Central memory CD8-positive, alpha-beta T cell (primary cell): Measurements from ENCODE around the gene MS4A6E.
"Not testable (repeated sequence)": the region's sequence is repeated elsewhere in the genome, so short reads cannot be mapped to it uniquely, and the experiment has no call there.

Source experiments
- ATAC-seq: fragments of 150-1000 bp; cut with Tn5 transposase; replicated peaks from 2 replicates; pipeline ENCODE4 v1.10.0; 2022; ENCODE audit warnings: mild to moderate bottlenecking, moderate FRiP score, moderate number of reproducible peaks; ENCODE audit not compliant: poor library complexity, severe bottlenecking; ENCODE audit errors: extremely low read depth
- DNase-seq, 2 donors: peaks; one replicate each; pipeline ENCODE4 v3.0.0; 2021; ENCODE audit warnings: low spot score in 2 of 2
- H3K27ac Mint-ChIP-seq: one replicate; pipeline ENCODE4 v1.8.0; 2022; ENCODE audit warnings: low read depth, mild to moderate bottlenecking, moderate library complexity, mixed read lengths
- H3K27me3 Mint-ChIP-seq: one replicate; pipeline ENCODE4 v1.8.0; 2022; ENCODE audit warnings: mixed read lengths
- H3K36me3 Mint-ChIP-seq: one replicate; pipeline ENCODE4 v1.8.0; 2022; ENCODE audit warnings: mild to moderate bottlenecking, moderate library complexity, mixed read lengths; ENCODE audit not compliant: insufficient read depth
- H3K4me1 Mint-ChIP-seq: one replicate; pipeline ENCODE4 v1.8.0; 2022; ENCODE audit warnings: mixed read lengths
- H3K4me3 Mint-ChIP-seq: one replicate; pipeline ENCODE4 v1.8.0; 2022; ENCODE audit warnings: mild to moderate bottlenecking, moderate library complexity, mixed read lengths
- H3K9me3 Mint-ChIP-seq: one replicate; pipeline ENCODE4 v1.8.0; 2022; ENCODE audit warnings: mixed read lengths

The MS4A6E gene, protein sequence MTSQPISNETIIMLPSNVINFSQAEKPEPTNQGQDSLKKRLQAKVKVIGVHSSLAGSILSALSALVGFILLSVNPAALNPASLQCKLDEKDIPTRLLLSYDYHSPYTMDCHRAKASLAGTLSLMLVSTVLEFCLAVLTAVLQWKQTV

DNA sequence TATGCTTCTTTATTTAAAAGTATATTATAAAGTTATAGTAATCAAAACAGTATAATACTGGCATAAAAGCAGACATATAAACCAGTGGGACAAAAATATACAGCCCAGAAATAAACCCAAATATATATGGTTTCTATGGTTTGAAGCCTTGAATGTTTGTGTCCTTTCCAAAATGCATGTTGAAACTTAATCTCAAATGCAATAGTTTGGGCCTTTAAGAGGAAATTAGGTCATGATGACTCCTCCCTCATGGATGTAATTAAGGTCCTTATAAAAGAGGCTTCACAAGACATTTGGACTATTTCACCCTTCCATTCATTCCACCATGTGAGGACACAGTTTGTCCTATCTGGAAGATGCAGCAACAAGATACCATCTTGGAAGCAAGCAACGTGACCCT is at the start of gene MS4A6E:
Gene MS4A6E (plus strand): TSS at position 301 of the 400 bp plus-strand sequence. CDS start 7,641 bp downstream, outside the sequence.
- Mint-ChIP-seq H3K9me3 (no peaks in the 10 kb centered on the region), H3K4me3 (no peak within 1 kb of the TSS), H3K27me3 (peaks cover 32% of the 10 kb centered on the region), H3K4me1 (no peaks in the 10 kb centered on the region), H3K36me3 (no peaks in the 10 kb centered on the region), H3K27ac (no peak within 1 kb of the TSS)
- ATAC-seq (no peak), DNase-seq (no peak)

- Mint-ChIP-seq H3K36me3 (no peaks in the 10 kb centered on the region), H3K4me1 (no peaks in the 10 kb centered on the region), H3K4me3 (no peak within 1 kb of the TSS), H3K27me3 (peaks cover 28% of the 10 kb centered on the region), H3K9me3 (no peaks in the 10 kb centered on the region), H3K27ac (no peak within 1 kb of the TSS)
- DNase-seq (no peak), ATAC-seq (no peak)
Observed at GRCh38 chr11:60280412-60280811, 46.6 kb upstream of the MS4A6E start, which contains the start of gene MS4A4A. TSS of gene MS4A4A (plus strand) at chr11:60280666. CDS start at chr11:60280676, 10 bp downstream.

DNA sequence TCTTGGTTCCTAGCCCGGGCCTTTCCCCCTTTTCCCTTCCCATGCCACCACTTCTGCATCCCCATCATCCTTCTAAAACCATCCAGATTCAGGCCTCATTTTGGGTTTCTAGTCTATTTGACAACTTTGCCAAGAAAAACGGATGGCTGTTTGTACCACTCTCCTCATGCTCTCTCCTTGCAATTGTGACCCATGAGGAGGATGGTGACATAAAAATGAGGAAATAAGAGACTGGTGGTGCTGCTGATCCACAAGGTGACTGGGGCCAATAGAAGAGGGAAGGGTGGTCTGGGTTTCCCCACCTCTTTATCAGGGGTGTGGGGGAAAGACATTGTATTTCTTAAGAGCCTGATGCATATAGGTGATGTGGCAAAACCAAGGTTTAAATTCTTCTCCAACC is 45.6 kb upstream of the MS4A6E start:
- peaks cover 38% of the 10 kb centered on the region for H3K27me3 Mint-ChIP-seq
- no peaks in the 10 kb centered on the region for H3K9me3 Mint-ChIP-seq
- DNase-seq (no peak), ATAC-seq (no peak)
- no peak overlapping the region for H3K4me3 Mint-ChIP-seq
- H3K4me1 Mint-ChIP-seq: no peaks in the 10 kb centered on the region
- no peak overlapping the region for H3K27ac Mint-ChIP-seq
- no peaks in the 10 kb centered on the region for H3K36me3 Mint-ChIP-seq

DNA sequence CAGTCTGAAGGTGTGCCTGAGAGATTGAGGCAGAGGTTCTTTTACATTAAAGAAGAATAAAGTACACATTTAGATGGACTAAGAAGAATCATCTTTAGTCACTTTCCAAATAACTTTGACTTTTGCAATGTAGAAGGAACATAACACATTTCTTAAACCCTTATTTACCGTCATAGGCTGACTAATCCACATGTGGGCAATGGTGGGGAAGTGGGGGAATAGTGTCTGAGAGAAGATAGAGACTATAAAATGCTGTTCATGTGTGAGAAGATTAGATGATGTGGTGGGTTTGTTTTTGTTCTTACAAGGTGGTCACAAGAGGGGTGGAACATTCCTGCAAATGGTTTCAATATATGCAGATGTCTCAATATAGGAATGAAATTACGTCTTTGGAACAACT is 44.8 kb upstream of the MS4A6E start:
- DNase-seq (no peak), ATAC-seq (no peak)
- H3K27me3 Mint-ChIP-seq: peaks cover 38% of the 10 kb centered on the region

DNA sequence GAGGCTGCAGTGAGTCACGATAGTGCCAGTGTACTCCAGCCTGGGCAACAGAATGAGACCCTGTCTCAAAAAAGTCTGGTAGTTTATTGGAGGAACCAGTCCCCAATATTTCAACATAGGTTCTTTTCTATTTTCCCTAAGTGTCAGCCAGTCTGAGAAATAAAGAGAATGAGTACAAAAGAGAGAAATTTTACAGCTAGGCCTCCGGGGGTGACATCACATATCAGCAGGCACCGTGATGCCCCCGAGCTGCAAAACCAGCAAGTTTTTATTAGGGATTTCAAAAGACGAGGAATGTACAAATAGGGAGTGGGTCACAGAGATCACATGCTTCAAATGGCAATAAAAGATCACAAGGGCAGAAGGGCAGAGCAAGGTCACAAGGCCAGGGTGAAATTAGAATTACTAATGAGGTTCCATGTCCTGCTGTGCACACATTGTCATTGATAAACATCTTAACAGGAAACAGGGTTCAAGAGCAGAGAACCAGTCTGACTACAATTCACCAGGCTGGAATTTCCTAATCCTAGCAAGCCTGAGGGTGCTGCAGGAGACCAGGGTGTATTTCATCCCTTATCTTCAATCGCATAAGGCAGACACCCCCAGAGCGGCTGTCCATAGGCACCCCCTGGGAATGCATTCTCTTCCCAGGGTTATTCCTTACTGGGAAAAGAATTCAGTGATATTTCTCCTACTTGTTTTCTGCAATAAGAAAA is 41.5 kb upstream of the MS4A6E start:
- H3K27ac Mint-ChIP-seq, H3K4me1 Mint-ChIP-seq, H3K9me3 Mint-ChIP-seq, H3K4me3 Mint-ChIP-seq, ATAC-seq, H3K36me3 Mint-ChIP-seq, DNase-seq: not testable (repeated sequence)
- peaks cover 61% of the 10 kb centered on the region for H3K27me3 Mint-ChIP-seq

More for the DNA sequence above, 44.8 kb upstream of the MS4A6E start:
- Mint-ChIP-seq H3K9me3 (no peaks in the 10 kb centered on the region), H3K27ac (no peak overlapping the region), H3K4me1 (no peaks in the 10 kb centered on the region), H3K4me3 (no peak overlapping the region), H3K36me3 (no peaks in the 10 kb centered on the region)

- DNase-seq: no peak
- no peak for ATAC-seq
- Mint-ChIP-seq H3K9me3 (no peaks in the 10 kb centered on the region), H3K36me3 (no peaks in the 10 kb centered on the region), H3K4me3 (no peak overlapping the region), H3K27me3 (peaks cover 55% of the 10 kb centered on the region), H3K4me1 (no peaks in the 10 kb centered on the region), H3K27ac (no peak overlapping the region)
Observed at GRCh38 chr11:60288531-60288930, 38.5 kb upstream of the MS4A6E start.

DNA sequence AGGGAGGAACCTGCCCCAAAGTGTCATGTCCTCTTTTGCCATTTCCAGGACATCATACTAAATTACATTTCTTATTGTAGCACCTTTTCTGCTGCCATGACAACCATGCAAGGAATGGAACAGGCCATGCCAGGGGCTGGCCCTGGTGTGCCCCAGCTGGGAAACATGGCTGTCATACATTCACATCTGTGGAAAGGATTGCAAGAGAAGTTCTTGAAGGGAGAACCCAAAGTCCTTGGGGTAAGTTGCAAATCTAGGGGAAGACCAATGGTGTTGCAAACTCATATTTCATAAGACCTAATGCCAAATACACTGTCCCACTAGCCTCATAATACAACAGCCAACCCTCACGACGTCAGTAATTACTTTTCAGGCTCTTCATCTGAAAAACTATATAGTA is 34.9 kb upstream of the MS4A6E start:
- H3K27ac Mint-ChIP-seq: no peak overlapping the region
- DNase-seq: no peak
- peaks cover 56% of the 10 kb centered on the region for H3K27me3 Mint-ChIP-seq
- H3K4me3 Mint-ChIP-seq: no peak overlapping the region
- H3K36me3 Mint-ChIP-seq: no peaks in the 10 kb centered on the region
- no peaks in the 10 kb centered on the region for H3K9me3 Mint-ChIP-seq
- no peak for ATAC-seq
- no peaks in the 10 kb centered on the region for H3K4me1 Mint-ChIP-seq

DNA sequence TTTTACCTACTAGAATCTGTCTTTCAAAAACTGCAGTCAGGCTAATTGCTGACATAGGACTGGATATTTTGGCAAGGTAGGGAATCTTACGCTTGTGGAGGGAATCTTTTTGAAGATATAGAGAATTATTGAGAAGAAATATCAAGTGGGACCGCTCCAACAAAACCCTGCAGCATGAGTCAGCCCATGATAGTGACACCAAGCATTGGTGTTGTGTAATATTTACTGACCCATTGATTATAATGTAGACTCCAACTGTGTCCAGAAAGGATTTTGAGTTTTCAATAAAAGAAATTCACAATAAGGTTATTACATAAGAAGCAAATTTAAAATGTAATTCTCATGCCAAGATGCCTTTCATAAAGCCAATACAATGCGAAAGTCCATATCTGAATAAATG is 25.9 kb upstream of the MS4A6E start:
- H3K4me1 Mint-ChIP-seq: no peaks in the 10 kb centered on the region

DNA sequence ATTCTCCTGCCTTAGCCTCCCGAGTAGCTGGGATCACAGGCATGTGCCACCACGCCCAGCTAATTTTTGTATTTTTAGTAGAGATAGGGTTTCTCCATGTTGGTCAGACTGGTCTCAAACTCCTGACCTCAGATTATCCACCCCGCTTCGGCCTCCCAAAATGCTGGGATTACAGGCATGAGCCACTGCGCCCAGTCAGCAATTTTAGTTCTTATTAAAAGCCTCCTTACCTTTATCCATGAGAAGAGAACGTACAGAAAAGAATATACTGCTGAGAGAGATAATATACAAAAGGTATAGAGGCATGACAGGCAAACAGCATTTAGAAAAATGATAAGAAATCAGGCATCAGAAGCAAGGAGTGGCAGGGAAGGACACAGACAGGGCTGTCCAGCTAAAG is 25.2 kb upstream of the MS4A6E start:
- H3K9me3 Mint-ChIP-seq, H3K27ac Mint-ChIP-seq, DNase-seq, H3K36me3 Mint-ChIP-seq, ATAC-seq, H3K4me1 Mint-ChIP-seq, H3K4me3 Mint-ChIP-seq: not testable (repeated sequence)
- H3K27me3 Mint-ChIP-seq: peaks cover 55% of the 10 kb centered on the region

More for the DNA sequence above, 25.9 kb upstream of the MS4A6E start:
- ATAC-seq: no peak
- H3K9me3 Mint-ChIP-seq: no peaks in the 10 kb centered on the region
- H3K27me3 Mint-ChIP-seq: peaks cover 55% of the 10 kb centered on the region
- no peak overlapping the region for H3K4me3 Mint-ChIP-seq
- DNase-seq: no peak
- H3K36me3 Mint-ChIP-seq: no peaks in the 10 kb centered on the region
- H3K27ac Mint-ChIP-seq: no peak overlapping the region

DNA sequence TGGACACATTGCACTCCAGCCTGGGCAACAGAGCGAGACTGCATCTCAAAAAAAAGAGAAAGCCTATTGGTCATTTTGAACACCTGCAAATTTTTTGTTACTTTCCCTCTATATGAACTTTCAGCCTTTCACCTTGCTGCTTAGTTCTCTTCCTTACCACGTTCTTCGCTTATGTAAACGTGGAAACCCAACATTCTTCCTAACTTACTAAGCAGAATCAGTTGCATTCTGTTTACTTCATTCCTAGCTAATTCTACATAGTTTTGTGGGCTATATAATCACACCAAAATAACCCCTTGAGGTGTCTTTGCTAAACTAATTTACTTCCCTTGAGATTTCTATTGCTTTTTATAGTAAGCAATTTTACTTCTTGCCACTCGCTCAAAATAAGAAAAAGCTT is 23.4 kb upstream of the MS4A6E start:
- Mint-ChIP-seq H3K27me3 (peaks cover 59% of the 10 kb centered on the region), H3K36me3 (peaks cover 2% of the 10 kb centered on the region), H3K4me3 (no peak overlapping the region), H3K27ac (no peak overlapping the region), H3K9me3 (no peaks in the 10 kb centered on the region), H3K4me1 (no peaks in the 10 kb centered on the region)
- no peak for DNase-seq
- ATAC-seq: no peak

DNA sequence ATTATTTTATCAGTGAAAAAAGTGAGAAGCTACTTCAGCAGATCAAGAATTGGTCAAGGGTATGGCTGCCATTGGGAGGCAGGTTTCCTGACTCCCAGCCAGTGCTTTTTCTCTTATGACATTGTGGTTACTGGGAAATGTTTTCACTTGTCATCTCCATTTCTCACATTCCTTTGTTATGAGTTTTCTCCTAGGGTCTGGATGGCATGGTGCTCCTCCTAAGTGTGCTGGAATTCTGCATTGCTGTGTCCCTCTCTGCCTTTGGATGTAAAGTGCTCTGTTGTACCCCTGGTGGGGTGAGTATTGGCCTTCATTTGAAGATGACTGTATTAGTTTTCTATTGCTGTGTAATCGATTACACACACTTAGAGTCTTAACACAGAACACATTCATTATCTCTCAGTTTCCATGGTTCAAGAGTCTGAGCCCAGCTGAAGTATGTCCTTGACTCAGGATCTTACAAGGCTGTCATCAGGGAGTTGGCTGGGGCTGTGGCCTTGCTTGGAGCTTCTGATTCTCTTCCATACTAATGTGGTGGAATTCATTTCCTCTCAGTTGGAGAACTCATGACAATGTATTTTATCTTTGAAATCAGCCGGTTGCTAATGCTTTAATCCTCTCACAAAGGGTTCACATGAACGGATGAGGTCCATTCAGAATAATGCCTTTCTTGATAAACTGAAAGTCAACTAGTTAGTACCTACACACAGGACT is 21.0 kb upstream of the MS4A6E start:
- no peaks in the 10 kb centered on the region for H3K4me1 Mint-ChIP-seq
- H3K27ac Mint-ChIP-seq: no peak overlapping the region

DNA sequence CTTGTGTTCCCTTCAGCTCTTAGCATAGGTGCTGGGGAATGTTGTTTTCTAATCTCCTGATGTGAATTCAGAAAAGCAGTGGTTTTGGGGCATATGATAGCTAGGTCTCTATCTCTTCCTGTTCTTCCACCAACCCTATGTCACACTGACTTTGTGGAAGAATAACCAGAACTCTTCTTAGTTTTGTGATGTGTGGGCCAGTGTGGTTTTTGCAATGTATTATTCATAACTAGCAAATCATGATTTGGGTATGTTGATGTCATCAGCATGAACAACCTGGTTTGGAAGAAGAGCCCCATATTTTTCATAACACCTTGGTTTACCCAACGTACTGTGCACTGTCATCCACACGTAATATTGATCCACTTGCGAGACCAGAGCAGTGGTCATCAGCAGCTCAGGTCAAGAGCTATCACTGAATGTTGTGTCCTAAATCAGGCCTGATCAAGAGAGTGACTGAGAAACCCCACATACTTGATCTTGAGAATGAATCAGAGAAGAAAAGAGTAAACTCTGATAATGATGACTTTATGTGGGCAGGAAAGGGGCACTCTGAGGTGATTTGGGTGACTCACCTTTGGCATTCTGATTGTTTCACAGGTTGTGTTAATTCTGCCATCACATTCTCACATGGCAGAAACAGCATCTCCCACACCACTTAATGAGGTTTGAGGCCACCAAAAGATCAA is 19.4 kb upstream of the MS4A6E start:
- Mint-ChIP-seq H3K36me3 (peaks cover 2% of the 10 kb centered on the region), H3K27me3 (peaks cover 47% of the 10 kb centered on the region), H3K4me3 (no peak overlapping the region), H3K27ac (no peak overlapping the region), H3K4me1 (no peaks in the 10 kb centered on the region), H3K9me3 (no peaks in the 10 kb centered on the region)
- DNase-seq: no peak
- no peak for ATAC-seq

More for the DNA sequence above, 21.0 kb upstream of the MS4A6E start:
- DNase-seq (no peak), ATAC-seq (no peak)
- no peak overlapping the region for H3K4me3 Mint-ChIP-seq
- peaks cover 2% of the 10 kb centered on the region for H3K36me3 Mint-ChIP-seq
- peaks cover 63% of the 10 kb centered on the region for H3K27me3 Mint-ChIP-seq
- no peaks in the 10 kb centered on the region for H3K9me3 Mint-ChIP-seq
